HEK293 (cell line): ENCODE results near the gene TRNAU1AP.

ENCODE experiments used
- CTCF ChIP-seq: fragments of 450-650 bp; formaldehyde crosslinking; IDR thresholded peaks from 2 replicates; pipeline ENCODE4 v1.5.1; 2016; ENCODE audit warnings: missing biosample characterization, missing genetic modification characterization
- INSM2 ChIP-seq: fragments of 450-650 bp; formaldehyde crosslinking; IDR thresholded peaks from 2 replicates; pipeline ENCODE4 v1.5.1; 2016; ENCODE audit warnings: missing biosample characterization, missing genetic modification characterization
- KLF10 ChIP-seq: fragments of 450-650 bp; IDR thresholded peaks from 2 replicates; pipeline ENCODE4 v1.5.1; 2018; ENCODE audit warnings: missing biosample characterization, mild to moderate bottlenecking, missing genetic modification characterization
- KLF16 ChIP-seq: fragments of 450-650 bp; formaldehyde crosslinking; IDR thresholded peaks from 2 replicates; pipeline ENCODE4 v1.5.1; 2017; ENCODE audit warnings: missing biosample characterization, missing genetic modification characterization
- MZF1 ChIP-seq: fragments of 450-650 bp; formaldehyde crosslinking; IDR thresholded peaks from 2 replicates; pipeline ENCODE4 v1.5.1; 2017; ENCODE audit warnings: missing biosample characterization, missing genetic modification characterization, borderline replicate concordance
- PATZ1 ChIP-seq: fragments of 450-650 bp; formaldehyde crosslinking; IDR thresholded peaks from 2 replicates; pipeline ENCODE4 v1.5.1; 2016; ENCODE audit warnings: missing biosample characterization, missing genetic modification characterization
- PRDM10 ChIP-seq: fragments of 450-650 bp; formaldehyde crosslinking; IDR thresholded peaks from 2 replicates; pipeline ENCODE4 v1.5.1; 2016; ENCODE audit warnings: missing biosample characterization, missing genetic modification characterization
- ZBTB48 ChIP-seq: fragments of 450-650 bp; formaldehyde crosslinking; IDR thresholded peaks from 2 replicates; pipeline ENCODE4 v1.5.1; 2016; ENCODE audit warnings: missing biosample characterization, missing genetic modification characterization
- ZFHX2 ChIP-seq: fragments of 450-650 bp; formaldehyde crosslinking; conservative IDR thresholded peaks from 2 replicates; pipeline ENCODE4 v1.5.1; 2016; ENCODE audit warnings: missing biosample characterization, missing genetic modification characterization
- ZNF10 ChIP-seq: fragments of 450-650 bp; formaldehyde crosslinking; IDR thresholded peaks from 2 replicates; pipeline ENCODE4 v1.5.1; 2017; ENCODE audit warnings: missing biosample characterization, missing genetic modification characterization
- ZNF362 ChIP-seq: fragments of 450-650 bp; formaldehyde crosslinking; IDR thresholded peaks from 2 replicates; pipeline ENCODE4 v1.5.1; 2016; ENCODE audit warnings: missing biosample characterization, missing genetic modification characterization
- ZNF558 ChIP-seq: fragments of 450-650 bp; formaldehyde crosslinking; IDR thresholded peaks from 2 replicates; pipeline ENCODE4 v1.5.1; 2016; ENCODE audit warnings: missing biosample characterization, missing genetic modification characterization
- ZNF610 ChIP-seq: fragments of 450-650 bp; formaldehyde crosslinking; IDR thresholded peaks from 2 replicates; pipeline ENCODE4 v1.5.1; 2016; ENCODE audit warnings: missing biosample characterization, missing genetic modification characterization, borderline replicate concordance
- ZNF626 ChIP-seq: fragments of 450-650 bp; sonication (Bioruptor Pico); formaldehyde crosslinking; IDR thresholded peaks from 2 replicates; pipeline ENCODE4 v1.5.1; 2018; ENCODE audit warnings: missing biosample characterization, missing genetic modification characterization, inconsistent platforms
- ZNF660 ChIP-seq: fragments of 450-650 bp; IDR thresholded peaks from 2 replicates; pipeline ENCODE4 v1.5.1; 2018; ENCODE audit warnings: missing biosample characterization, mild to moderate bottlenecking, missing genetic modification characterization
- ZNF843 ChIP-seq: fragments of 450-650 bp; formaldehyde crosslinking; IDR thresholded peaks from 2 replicates; pipeline ENCODE4 v1.5.1; 2016; ENCODE audit warnings: missing biosample characterization, missing genetic modification characterization
- ZXDB ChIP-seq: fragments of 450-650 bp; formaldehyde crosslinking; IDR thresholded peaks from 2 replicates; pipeline ENCODE4 v1.5.1; 2016; ENCODE audit warnings: missing biosample characterization, missing genetic modification characterization
- TF ChIP-seq, protein P1 (sequence below): fragments of 450-650 bp; formaldehyde crosslinking; IDR thresholded peaks from 2 replicates; pipeline ENCODE4 v1.5.1; 2016; ENCODE audit warnings: missing biosample characterization, missing genetic modification characterization
- TF ChIP-seq, protein P2 (sequence below): fragments of 450-650 bp; formaldehyde crosslinking; IDR thresholded peaks from 2 replicates; pipeline ENCODE4 v1.5.1; 2017; ENCODE audit warnings: missing biosample characterization, missing genetic modification characterization
- TF ChIP-seq, protein P3 (sequence below): fragments of 450-650 bp; formaldehyde crosslinking; IDR thresholded peaks from 2 replicates; pipeline ENCODE4 v1.5.1; 2016; ENCODE audit warnings: missing biosample characterization, missing genetic modification characterization, low read depth

TRNAU1AP gene

GRCh38 chr1:28518000-28518744 is 34.7 kb upstream of the TRNAU1AP start (continued):
- TF ChIP-seq, protein P1, sequence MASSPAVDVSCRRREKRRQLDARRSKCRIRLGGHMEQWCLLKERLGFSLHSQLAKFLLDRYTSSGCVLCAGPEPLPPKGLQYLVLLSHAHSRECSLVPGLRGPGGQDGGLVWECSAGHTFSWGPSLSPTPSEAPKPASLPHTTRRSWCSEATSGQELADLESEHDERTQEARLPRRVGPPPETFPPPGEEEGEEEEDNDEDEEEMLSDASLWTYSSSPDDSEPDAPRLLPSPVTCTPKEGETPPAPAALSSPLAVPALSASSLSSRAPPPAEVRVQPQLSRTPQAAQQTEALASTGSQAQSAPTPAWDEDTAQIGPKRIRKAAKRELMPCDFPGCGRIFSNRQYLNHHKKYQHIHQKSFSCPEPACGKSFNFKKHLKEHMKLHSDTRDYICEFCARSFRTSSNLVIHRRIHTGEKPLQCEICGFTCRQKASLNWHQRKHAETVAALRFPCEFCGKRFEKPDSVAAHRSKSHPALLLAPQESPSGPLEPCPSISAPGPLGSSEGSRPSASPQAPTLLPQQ (tag by site-specific recombination) = peak; percentile 23; the same call in 1 of the 2 replicates
- TF ChIP-seq PATZ1 (tag by site-specific recombination) (peak; percentile 98), ZBTB48 (peak; percentile 83), KLF10 (tag by site-specific recombination) (0 out of 2 replicates have a peak, but pooled peaks have one; percentile 44), KLF16 (tag by site-specific recombination) (no peak), ZNF10 (tag by site-specific recombination) (no peak), CTCF (tag by site-specific recombination) (peak; percentile 93), ZNF843 (tag by site-specific recombination) (0 out of 2 replicates have a peak, but pooled peaks have one; percentile 26), ZNF610 (tag by site-specific recombination) (no peak; the same call in 1 of the 2 replicates), ZNF362 (tag by site-specific recombination) (no peak), ZXDB (tag by site-specific recombination) (peak; percentile 75), ZFHX2 (tag by site-specific recombination) (no peak), ZNF660 (tag by site-specific recombination) (peak; percentile 81), MZF1 (tag by site-specific recombination) (no peak), PRDM10 (peak; percentile 80; the same call in 1 of the 2 replicates), ZNF558 (no peak), ZNF626 (tag by site-specific recombination) (no peak), INSM2 (tag by site-specific recombination) (no peak)
- TF ChIP-seq, protein P2, sequence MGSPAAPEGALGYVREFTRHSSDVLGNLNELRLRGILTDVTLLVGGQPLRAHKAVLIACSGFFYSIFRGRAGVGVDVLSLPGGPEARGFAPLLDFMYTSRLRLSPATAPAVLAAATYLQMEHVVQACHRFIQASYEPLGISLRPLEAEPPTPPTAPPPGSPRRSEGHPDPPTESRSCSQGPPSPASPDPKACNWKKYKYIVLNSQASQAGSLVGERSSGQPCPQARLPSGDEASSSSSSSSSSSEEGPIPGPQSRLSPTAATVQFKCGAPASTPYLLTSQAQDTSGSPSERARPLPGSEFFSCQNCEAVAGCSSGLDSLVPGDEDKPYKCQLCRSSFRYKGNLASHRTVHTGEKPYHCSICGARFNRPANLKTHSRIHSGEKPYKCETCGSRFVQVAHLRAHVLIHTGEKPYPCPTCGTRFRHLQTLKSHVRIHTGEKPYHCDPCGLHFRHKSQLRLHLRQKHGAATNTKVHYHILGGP = no peak
- TF ChIP-seq, protein P3, sequence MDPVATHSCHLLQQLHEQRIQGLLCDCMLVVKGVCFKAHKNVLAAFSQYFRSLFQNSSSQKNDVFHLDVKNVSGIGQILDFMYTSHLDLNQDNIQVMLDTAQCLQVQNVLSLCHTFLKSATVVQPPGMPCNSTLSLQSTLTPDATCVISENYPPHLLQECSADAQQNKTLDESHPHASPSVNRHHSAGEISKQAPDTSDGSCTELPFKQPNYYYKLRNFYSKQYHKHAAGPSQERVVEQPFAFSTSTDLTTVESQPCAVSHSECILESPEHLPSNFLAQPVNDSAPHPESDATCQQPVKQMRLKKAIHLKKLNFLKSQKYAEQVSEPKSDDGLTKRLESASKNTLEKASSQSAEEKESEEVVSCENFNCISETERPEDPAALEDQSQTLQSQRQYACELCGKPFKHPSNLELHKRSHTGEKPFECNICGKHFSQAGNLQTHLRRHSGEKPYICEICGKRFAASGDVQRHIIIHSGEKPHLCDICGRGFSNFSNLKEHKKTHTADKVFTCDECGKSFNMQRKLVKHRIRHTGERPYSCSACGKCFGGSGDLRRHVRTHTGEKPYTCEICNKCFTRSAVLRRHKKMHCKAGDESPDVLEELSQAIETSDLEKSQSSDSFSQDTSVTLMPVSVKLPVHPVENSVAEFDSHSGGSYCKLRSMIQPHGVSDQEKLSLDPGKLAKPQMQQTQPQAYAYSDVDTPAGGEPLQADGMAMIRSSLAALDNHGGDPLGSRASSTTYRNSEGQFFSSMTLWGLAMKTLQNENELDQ (tag by site-specific recombination) = no peak
